ENCODE data around the gene MSX1.

The MSX1 gene

GRCh38 chr4:4871573-4872313 is 12.3 kb downstream of the MSX1 start:
- Histone ChIP-seq H3K36me3 (ENCODE audit: insufficient read depth) (no peaks in the 10 kb centered on the region), H3K27ac (no peak overlapping the region), H3K9ac (no peak overlapping the region), H3K4me3 (IDR thresholded peaks at IDR 0.05; ENCODE audit: insufficient read depth, low read depth, low read length) (no peak overlapping the region), H4K20me1 (ENCODE audit: insufficient read depth) (no peaks in the 10 kb centered on the region), H3K27me3 (ENCODE audit: insufficient read depth, low read depth) (peaks cover 31% of the 10 kb centered on the region), H2AFZ (ENCODE audit: low read depth) (peak overlapping the region; percentile 52), H3K4me1 (ENCODE audit: low read depth, poor library complexity, severe bottlenecking) (no peaks in the 10 kb centered on the region), H3K79me2 (ENCODE audit: insufficient read depth, low read depth) (no peaks in the 10 kb centered on the region), H3K4me2 (peak overlapping the region; percentile 68)
- TF ChIP-seq CTCF (conservative IDR thresholded peaks at IDR 0.05; ENCODE audit: low read depth, low read length), result no peak

- Histone ChIP-seq H3K4me2 (no peak overlapping the region), H2AFZ (ENCODE audit: low read depth) (no peak overlapping the region), H4K20me1 (ENCODE audit: insufficient read depth) (no peaks in the 10 kb centered on the region), H3K36me3 (ENCODE audit: insufficient read depth) (no peaks in the 10 kb centered on the region), H3K4me1 (ENCODE audit: low read depth, poor library complexity, severe bottlenecking) (no peaks in the 10 kb centered on the region), H3K79me2 (ENCODE audit: insufficient read depth, low read depth) (no peaks in the 10 kb centered on the region), H3K27me3 (ENCODE audit: insufficient read depth, low read depth) (peaks cover 31% of the 10 kb centered on the region), H3K9ac (no peak overlapping the region), H3K27ac (no peak overlapping the region), H3K4me3 (IDR thresholded peaks at IDR 0.05; ENCODE audit: insufficient read depth, low read depth, low read length) (no peak overlapping the region)
- no peak for TF ChIP-seq CTCF (conservative IDR thresholded peaks at IDR 0.05; ENCODE audit: low read depth, low read length)
Measured at GRCh38 chr4:4872314-4872903, 12.9 kb downstream of the MSX1 start.

- Histone ChIP-seq H3K79me2 (ENCODE audit: insufficient read depth, low read depth) (no peaks in the 10 kb centered on the region), H3K36me3 (ENCODE audit: insufficient read depth) (no peaks in the 10 kb centered on the region), H3K9ac (no peak overlapping the region), H3K4me3 (IDR thresholded peaks at IDR 0.05; ENCODE audit: insufficient read depth, low read depth, low read length) (no peak overlapping the region), H3K4me1 (ENCODE audit: low read depth, poor library complexity, severe bottlenecking) (no peaks in the 10 kb centered on the region), H2AFZ (ENCODE audit: low read depth) (no peak overlapping the region), H3K27ac (no peak overlapping the region), H3K4me2 (no peak overlapping the region), H4K20me1 (ENCODE audit: insufficient read depth) (no peaks in the 10 kb centered on the region), H3K27me3 (ENCODE audit: insufficient read depth, low read depth) (peaks cover 28% of the 10 kb centered on the region)
- TF ChIP-seq CTCF (conservative IDR thresholded peaks at IDR 0.05; ENCODE audit: low read depth, low read length), result no peak
Measured at GRCh38 chr4:4873203-4873602, 13.7 kb downstream of the MSX1 start.

GRCh38 chr4:4874254-4874653 is 14.8 kb downstream of the MSX1 start:
- Histone ChIP-seq H3K4me3 (IDR thresholded peaks at IDR 0.05; ENCODE audit: insufficient read depth, low read depth, low read length) (no peak overlapping the region), H3K4me2 (no peak overlapping the region), H4K20me1 (ENCODE audit: insufficient read depth) (no peaks in the 10 kb centered on the region), H3K9ac (no peak overlapping the region), H3K36me3 (ENCODE audit: insufficient read depth) (no peaks in the 10 kb centered on the region), H3K79me2 (ENCODE audit: insufficient read depth, low read depth) (no peaks in the 10 kb centered on the region), H2AFZ (ENCODE audit: low read depth) (no peak overlapping the region), H3K27me3 (ENCODE audit: insufficient read depth, low read depth) (peaks cover 24% of the 10 kb centered on the region), H3K4me1 (ENCODE audit: low read depth, poor library complexity, severe bottlenecking) (no peaks in the 10 kb centered on the region), H3K27ac (no peak overlapping the region)
- TF ChIP-seq CTCF (conservative IDR thresholded peaks at IDR 0.05; ENCODE audit: low read depth, low read length), result no peak
